Fibroblast of the aortic adventitia (primary cell): ENCODE measurements around the gene GARIN5A. TPM values are rescaled to one million over a fixed set of nuclear protein-coding genes. Genes with fewer than 3 reads are reported as not detected.

ENCODE experiments used
- DNase-seq: peaks from one replicate; pipeline ENCODE4 v3.0.0-alpha.2; 2010; ENCODE audit warnings: low read depth
- H3K4me3 ChIP-seq: 2 replicates; pipeline ENCODE4 v1.5.1; 2011; ENCODE audit warnings: low read depth, mild to moderate bottlenecking, control low read depth, low read length, moderate library complexity
- CTCF ChIP-seq: IDR thresholded peaks from 2 replicates; pipeline ENCODE4 v1.5.1; 2011; ENCODE audit warnings: mild to moderate bottlenecking, low read length, control low read depth, inconsistent platforms; ENCODE audit not compliant: insufficient read depth
- total RNA-seq: library from RNA; depleted of rRNA; stranded (reverse); fragments of >200 nt; gene quantifications from 2 replicates; pipeline ENCODE4 v1.2.3, GENCODE V29; 2012; ENCODE audit warnings: low replicate concordance

GARIN5A gene
- total RNA-seq, 1 donor: not detected

- no peak for DNase-seq
- no peak for TF ChIP-seq CTCF
- H3K4me3 ChIP-seq: no peak overlapping the region
Measured at GRCh38 chr19:50494186-50495019, 17.8 kb upstream of the GARIN5A start.

- TF ChIP-seq CTCF: no peak
- no peak for DNase-seq
- no peak overlapping the region for H3K4me3 ChIP-seq
Measured at GRCh38 chr19:50493171-50493570, 16.5 kb upstream of the GARIN5A start.

DNA sequence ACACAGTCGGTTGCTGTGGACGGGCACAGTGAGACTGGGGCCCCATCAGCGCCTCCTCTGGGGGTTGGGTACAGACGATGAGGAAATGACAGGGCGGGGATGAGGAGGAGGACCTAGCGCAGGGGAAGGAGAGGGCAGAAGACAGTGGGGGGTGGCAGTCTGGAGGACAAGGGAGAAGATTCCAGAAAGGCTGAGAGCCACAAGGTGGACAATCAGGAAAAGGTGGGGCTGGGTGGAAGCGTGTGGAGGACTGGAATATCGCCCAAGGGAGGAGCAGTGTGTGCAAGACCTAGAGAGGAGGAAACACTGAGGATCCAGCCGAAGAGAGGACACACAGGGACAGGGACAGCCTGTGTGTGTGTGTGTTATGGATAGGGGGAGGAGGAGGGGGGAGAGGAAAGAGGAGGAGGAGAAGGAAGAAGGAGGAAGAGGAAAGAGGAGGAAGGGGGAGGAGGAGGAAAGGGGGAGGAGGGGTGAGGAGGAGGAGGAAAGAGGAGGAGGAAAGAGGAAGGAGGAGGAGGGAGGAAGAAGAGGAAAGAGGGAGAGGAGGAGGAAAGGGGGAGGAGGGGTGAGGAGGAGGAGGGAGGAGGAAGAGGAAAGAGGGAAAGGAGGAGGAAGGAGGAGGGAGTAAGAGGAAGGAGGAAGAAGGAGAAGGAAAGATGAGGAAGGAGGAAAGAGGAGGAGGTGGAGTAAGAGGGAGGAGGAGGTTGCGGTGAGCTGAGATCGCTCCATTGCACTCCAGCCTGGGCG, 15.8 kb upstream of the GARIN5A start:
- H3K4me3 ChIP-seq: no peak overlapping the region
- no peak for DNase-seq
- TF ChIP-seq CTCF: no peak

DNA sequence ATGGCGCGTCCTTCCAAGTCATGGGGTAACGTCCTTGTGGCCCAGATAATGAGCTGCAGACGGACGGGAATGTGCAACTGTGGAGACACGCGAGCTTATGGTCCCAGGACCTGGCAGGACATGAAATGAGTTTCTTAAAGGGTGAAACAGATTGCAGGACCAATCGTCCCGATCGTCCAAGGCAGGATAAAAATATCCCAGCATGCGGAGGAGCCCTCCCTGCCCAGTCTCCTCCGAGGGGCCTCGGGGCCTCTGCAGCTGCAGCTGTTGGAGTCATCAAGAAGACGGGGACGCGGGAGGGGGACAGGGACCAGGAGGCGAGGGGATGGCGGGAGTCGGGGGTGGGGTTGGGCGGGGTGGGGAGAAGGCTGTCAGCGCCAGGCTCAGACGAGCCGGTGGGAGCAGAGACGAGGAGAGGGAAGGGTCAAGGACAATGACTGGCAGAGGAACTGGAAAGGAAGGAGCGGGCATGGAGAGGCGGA, 14.4 kb upstream of the GARIN5A start:
- no peak for TF ChIP-seq CTCF
- DNase-seq: no peak
- H3K4me3 ChIP-seq: no peak overlapping the region

DNA sequence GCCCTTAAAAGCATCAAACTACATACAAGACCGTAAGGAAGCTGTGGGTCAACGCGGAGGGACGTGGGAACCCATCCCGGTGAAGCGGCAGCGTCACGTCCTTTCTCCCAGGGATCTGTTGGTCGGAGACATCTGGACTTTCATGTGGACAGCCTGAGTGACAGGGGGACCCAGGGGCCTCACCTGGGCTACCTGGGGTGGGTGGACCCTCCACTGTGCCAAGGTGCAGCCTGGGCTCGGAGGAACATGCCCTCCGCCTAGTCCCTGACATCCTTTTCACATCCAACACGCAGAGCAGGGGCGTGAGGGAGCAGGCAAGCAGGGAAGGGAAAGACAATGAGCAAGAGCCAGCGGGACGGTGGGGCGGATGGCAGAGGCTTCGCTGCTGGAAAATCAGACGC, 13.8 kb upstream of the GARIN5A start:
- no peak for DNase-seq
- no peak overlapping the region for H3K4me3 ChIP-seq
- TF ChIP-seq CTCF: no peak

GRCh38 chr19:50489461-50490011, 12.9 kb upstream of the GARIN5A start:
- no peak for DNase-seq
- H3K4me3 ChIP-seq: no peak overlapping the region
- TF ChIP-seq CTCF: no peak
